Parathyroid adenoma (tissue), 2 donors: ENCODE results near the gene DDHD1.

ENCODE experiments used
- H2AFZ ChIP-seq: fragments of 300-600 bp; sonication (generic); one replicate; pipeline ENCODE4 v1.7.0; 2017; ENCODE audit warnings: antibody characterized with exemption, mild to moderate bottlenecking
- H3K27ac ChIP-seq: fragments of 300-600 bp; sonication (generic); one replicate; pipeline ENCODE4 v1.7.0; 2017
- H3K27me3 ChIP-seq: fragments of 300-600 bp; sonication (generic); one replicate; pipeline ENCODE4 v1.7.0; 2017; ENCODE audit warnings: low read length; ENCODE audit not compliant: control insufficient read depth, insufficient read depth
- H3K36me3 ChIP-seq: fragments of 300-600 bp; sonication (generic); one replicate; pipeline ENCODE4 v1.7.0; 2017; ENCODE audit warnings: low read length; ENCODE audit not compliant: control insufficient read depth, insufficient read depth
- H3K4me1 ChIP-seq: fragments of 300-600 bp; sonication (generic); one replicate; pipeline ENCODE4 v1.7.0; 2017; ENCODE audit warnings: control low read depth
- H3K4me2 ChIP-seq: fragments of 300-600 bp; sonication (generic); one replicate; pipeline ENCODE4 v1.7.0; 2017; ENCODE audit warnings: low read length
- H3K4me3 ChIP-seq: fragments of 300-600 bp; sonication (generic); one replicate; pipeline ENCODE4 v1.7.0; 2017; ENCODE audit warnings: low read depth, low read length
- H3K79me2 ChIP-seq: fragments of 300-600 bp; sonication (generic); one replicate; pipeline ENCODE4 v1.7.0; 2017; ENCODE audit warnings: control low read depth
- H3K9ac ChIP-seq: fragments of 300-600 bp; sonication (generic); one replicate; pipeline ENCODE4 v1.7.0; 2017; ENCODE audit warnings: mild to moderate bottlenecking
- H3K9me3 ChIP-seq: fragments of 300-600 bp; sonication (generic); one replicate; pipeline ENCODE4 v1.7.0; 2017; ENCODE audit warnings: low read length; ENCODE audit not compliant: control insufficient read depth
- CTCF ChIP-seq: fragments of 300-600 bp; sonication (generic); IDR thresholded peaks from one replicate; pipeline ENCODE4 v1.7.0; 2017; ENCODE audit warnings: antibody characterized with exemption, mild to moderate bottlenecking
- donor health status: primary hyperparathyroidism.

The DDHD1 gene

GRCh38 chr14:53016491-53016890 is 136.6 kb downstream of the DDHD1 start:
- H3K27me3 ChIP-seq, result no peaks in the 10 kb centered on the region
- H3K9ac ChIP-seq, result no peak overlapping the region
- no peak overlapping the region for H3K4me3 ChIP-seq
- H3K4me1 ChIP-seq, result no peaks in the 10 kb centered on the region
- no peaks in the 10 kb centered on the region for H3K9me3 ChIP-seq
- H3K36me3 ChIP-seq, result no peaks in the 10 kb centered on the region
- H3K4me2 ChIP-seq, result no peak overlapping the region
- H2AFZ ChIP-seq, result no peak overlapping the region
- H3K79me2 ChIP-seq, result no peaks in the 10 kb centered on the region
- no peak overlapping the region for H3K27ac ChIP-seq
- TF ChIP-seq CTCF, result no peak

GRCh38 chr14:53011053-53011462 is 142.1 kb downstream of the DDHD1 start:
- H3K4me3 ChIP-seq, result no peak overlapping the region
- no peaks in the 10 kb centered on the region for H3K27me3 ChIP-seq
- H3K9ac ChIP-seq, result no peak overlapping the region
- H3K9me3 ChIP-seq, result no peaks in the 10 kb centered on the region
- H3K36me3 ChIP-seq, result no peaks in the 10 kb centered on the region
- no peaks in the 10 kb centered on the region for H3K4me1 ChIP-seq
- TF ChIP-seq CTCF, result no peak
- H3K27ac ChIP-seq, result no peak overlapping the region
- no peak overlapping the region for H3K4me2 ChIP-seq
- H2AFZ ChIP-seq, result no peak overlapping the region
- H3K79me2 ChIP-seq, result no peaks in the 10 kb centered on the region

GRCh38 chr14:53010193-53011040 is 142.7 kb downstream of the DDHD1 start:
- Histone ChIP-seq H3K4me2 (no peak overlapping the region), H3K79me2 (no peaks in the 10 kb centered on the region), H3K4me1 (no peaks in the 10 kb centered on the region), H3K36me3 (no peaks in the 10 kb centered on the region), H3K9me3 (no peaks in the 10 kb centered on the region), H3K4me3 (no peak overlapping the region), H3K9ac (no peak overlapping the region), H2AFZ (no peak overlapping the region), H3K27ac (no peak overlapping the region), H3K27me3 (no peaks in the 10 kb centered on the region)
- no peak for TF ChIP-seq CTCF

GRCh38 chr14:53006931-53007562 is 146.1 kb downstream of the DDHD1 start:
- no peaks in the 10 kb centered on the region for H3K9me3 ChIP-seq
- H3K27ac ChIP-seq, result no peak overlapping the region
- H3K4me2 ChIP-seq, result no peak overlapping the region
- H3K4me3 ChIP-seq, result no peak overlapping the region
- no peak overlapping the region for H2AFZ ChIP-seq
- H3K79me2 ChIP-seq, result no peaks in the 10 kb centered on the region
- TF ChIP-seq CTCF, result no peak
- H3K4me1 ChIP-seq, result no peaks in the 10 kb centered on the region
- H3K27me3 ChIP-seq, result no peaks in the 10 kb centered on the region
- H3K36me3 ChIP-seq, result no peaks in the 10 kb centered on the region
- no peak overlapping the region for H3K9ac ChIP-seq
